Nephron (organoid): ENCODE data around the gene MINPP1.

Experiments used
- H3K27ac Mint-ChIP-seq, 3 experiments: 2 replicates each; pipeline ENCODE4 v1.8.0; 2020; ENCODE audit warnings: mixed read lengths in 3 of 3, mild to moderate bottlenecking in 2 of 3, moderate library complexity in 1 of 3
- H3K27me3 Mint-ChIP-seq: 2 replicates; pipeline ENCODE4 v1.8.0; 2021; ENCODE audit warnings: low read depth, mild to moderate bottlenecking, moderate library complexity, mixed read lengths
- H3K36me3 Mint-ChIP-seq: 2 replicates; pipeline ENCODE4 v1.8.0; 2020; ENCODE audit warnings: low read depth, mixed read lengths
- H3K4me1 Mint-ChIP-seq: 2 replicates; pipeline ENCODE4 v1.8.0; 2020; ENCODE audit warnings: mixed read lengths
- H3K4me3 Mint-ChIP-seq, 3 experiments: 2 replicates each; pipeline ENCODE4 v1.8.0; 2020; ENCODE audit warnings: mild to moderate bottlenecking in 3 of 3, mixed read lengths in 3 of 3, moderate library complexity in 2 of 3
- H3K9me3 Mint-ChIP-seq: 2 replicates; pipeline ENCODE4 v1.8.0; 2020; ENCODE audit warnings: mixed read lengths
- TF ChIP-seq, protein P1 (sequence below), 3 experiments: fragments of 200-600 bp; sonication (generic); IDR thresholded peaks; one replicate each; pipeline ENCODE4 v1.5.0; 2021; ENCODE audit warnings: antibody characterized with exemption in 3 of 3; ENCODE audit not compliant: unreplicated experiment in 3 of 3

MINPP1 gene

DNA sequence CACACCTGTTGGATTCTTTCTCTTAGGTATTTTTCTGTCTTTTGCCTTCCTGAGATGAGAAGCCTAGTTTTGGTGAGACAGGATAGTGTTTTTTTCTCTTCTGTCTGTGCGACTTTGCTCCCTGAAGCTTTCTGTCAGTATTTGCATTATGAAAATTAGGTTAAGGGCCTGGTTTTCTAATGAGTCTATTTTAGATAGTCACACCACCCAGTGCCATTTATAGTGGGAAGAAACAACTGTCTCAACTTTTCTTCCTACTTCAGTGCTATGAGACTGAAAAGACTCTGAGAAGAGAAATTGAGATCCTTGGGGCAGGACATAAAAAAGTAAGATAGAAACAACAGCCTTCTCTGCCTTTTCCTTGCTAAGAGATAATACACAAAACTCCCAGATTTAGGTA, 53.6 kb downstream of the MINPP1 start:
- Mint-ChIP-seq H3K36me3 (peaks cover 11% of the 10 kb centered on the region), H3K9me3 (peaks cover 8% of the 10 kb centered on the region), H3K27me3 (no peaks in the 10 kb centered on the region), H3K27ac (no peak overlapping the region), H3K4me1 (no peaks in the 10 kb centered on the region), H3K4me3 (no peak overlapping the region)
- TF ChIP-seq, protein P1, sequence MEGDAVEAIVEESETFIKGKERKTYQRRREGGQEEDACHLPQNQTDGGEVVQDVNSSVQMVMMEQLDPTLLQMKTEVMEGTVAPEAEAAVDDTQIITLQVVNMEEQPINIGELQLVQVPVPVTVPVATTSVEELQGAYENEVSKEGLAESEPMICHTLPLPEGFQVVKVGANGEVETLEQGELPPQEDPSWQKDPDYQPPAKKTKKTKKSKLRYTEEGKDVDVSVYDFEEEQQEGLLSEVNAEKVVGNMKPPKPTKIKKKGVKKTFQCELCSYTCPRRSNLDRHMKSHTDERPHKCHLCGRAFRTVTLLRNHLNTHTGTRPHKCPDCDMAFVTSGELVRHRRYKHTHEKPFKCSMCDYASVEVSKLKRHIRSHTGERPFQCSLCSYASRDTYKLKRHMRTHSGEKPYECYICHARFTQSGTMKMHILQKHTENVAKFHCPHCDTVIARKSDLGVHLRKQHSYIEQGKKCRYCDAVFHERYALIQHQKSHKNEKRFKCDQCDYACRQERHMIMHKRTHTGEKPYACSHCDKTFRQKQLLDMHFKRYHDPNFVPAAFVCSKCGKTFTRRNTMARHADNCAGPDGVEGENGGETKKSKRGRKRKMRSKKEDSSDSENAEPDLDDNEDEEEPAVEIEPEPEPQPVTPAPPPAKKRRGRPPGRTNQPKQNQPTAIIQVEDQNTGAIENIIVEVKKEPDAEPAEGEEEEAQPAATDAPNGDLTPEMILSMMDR (IDR thresholded peaks at IDR 0.05; ENCODE audit: unreplicated experiment in 3 of 3): no peak

DNA sequence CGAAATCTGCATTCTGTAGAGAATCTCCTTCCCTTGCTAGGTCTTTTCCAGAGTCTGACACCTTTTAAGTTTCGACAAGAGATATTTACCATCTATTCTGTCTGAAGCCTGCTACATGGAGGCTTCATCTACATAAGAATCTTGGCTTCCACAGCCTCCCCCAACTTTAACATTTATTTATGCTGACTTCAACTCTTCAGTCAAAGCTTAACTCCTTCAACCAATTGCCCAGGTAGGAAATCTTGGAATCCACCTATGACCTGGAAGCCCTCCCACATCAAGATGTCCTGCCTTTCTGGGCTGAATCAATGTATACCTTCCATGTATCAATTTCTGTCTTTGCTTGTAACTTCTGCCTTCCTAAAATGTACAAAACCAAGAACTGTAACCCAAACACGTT, 54.7 kb downstream of the MINPP1 start:
- Mint-ChIP-seq H3K27ac (no peak overlapping the region), H3K27me3 (no peaks in the 10 kb centered on the region), H3K9me3 (peaks cover 12% of the 10 kb centered on the region), H3K4me3 (no peak overlapping the region), H3K4me1 (no peaks in the 10 kb centered on the region), H3K36me3 (peaks cover 6% of the 10 kb centered on the region)
- TF ChIP-seq, protein P1 (IDR thresholded peaks at IDR 0.05; ENCODE audit: unreplicated experiment in 3 of 3): no peak

DNA sequence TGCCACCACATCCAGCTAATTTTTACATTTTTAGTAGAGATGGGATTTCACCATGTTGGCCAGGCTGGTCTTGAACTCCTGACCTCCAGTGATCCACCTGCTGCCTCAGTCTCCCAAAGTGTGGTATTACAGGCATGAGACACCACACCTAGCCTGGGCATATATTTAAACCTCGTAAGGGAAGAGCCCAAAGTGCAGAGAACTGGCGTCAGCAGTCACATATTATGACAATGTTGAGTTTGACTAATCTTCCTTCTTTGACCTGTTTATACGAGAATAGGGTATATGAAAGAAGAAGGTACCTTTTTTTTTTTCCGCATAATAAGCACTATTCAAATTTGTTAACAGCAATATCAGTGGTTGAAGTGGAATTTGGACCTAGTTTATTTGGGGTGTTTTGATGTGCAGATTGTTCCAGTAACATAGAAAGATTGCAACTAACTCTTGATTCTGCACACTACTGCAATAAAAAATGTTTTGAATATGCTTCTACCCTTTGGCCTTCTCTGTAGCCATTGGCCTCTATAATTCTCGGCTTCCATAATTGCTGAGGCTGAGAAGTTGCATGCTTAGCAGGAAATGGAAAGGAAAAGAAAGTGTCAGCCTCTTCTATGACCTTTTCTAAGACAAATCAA, 55.9 kb downstream of the MINPP1 start:
- Mint-ChIP-seq H3K4me3 (no peak overlapping the region), H3K4me1 (no peaks in the 10 kb centered on the region), H3K9me3 (peaks cover 20% of the 10 kb centered on the region), H3K27me3 (no peaks in the 10 kb centered on the region), H3K27ac (no peak overlapping the region), H3K36me3 (no peaks in the 10 kb centered on the region)
- TF ChIP-seq, protein P1 (IDR thresholded peaks at IDR 0.05; ENCODE audit: unreplicated experiment in 3 of 3): no peak

DNA sequence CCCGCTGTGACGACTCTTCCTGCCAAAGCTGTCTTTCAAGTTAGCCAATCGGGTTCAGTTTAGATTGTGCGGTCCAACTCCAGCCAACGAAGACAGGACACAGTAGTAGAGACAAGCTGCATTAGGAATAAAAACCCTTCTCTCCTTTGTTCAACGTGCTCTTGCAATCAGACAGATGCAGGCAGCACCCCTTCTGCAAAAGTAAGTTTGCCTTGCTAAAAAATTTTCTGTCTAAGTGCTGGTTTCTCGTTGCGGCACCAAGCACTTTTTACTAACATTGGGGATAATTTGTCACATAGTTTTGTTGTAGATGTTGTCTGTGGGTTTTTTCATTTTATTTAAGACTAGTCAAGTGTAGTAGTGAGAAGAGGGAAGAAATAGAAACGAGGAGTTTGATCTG, 58.1 kb downstream of the MINPP1 start:
- TF ChIP-seq, protein P1 (IDR thresholded peaks at IDR 0.05; ENCODE audit: unreplicated experiment in 3 of 3): no peak

DNA sequence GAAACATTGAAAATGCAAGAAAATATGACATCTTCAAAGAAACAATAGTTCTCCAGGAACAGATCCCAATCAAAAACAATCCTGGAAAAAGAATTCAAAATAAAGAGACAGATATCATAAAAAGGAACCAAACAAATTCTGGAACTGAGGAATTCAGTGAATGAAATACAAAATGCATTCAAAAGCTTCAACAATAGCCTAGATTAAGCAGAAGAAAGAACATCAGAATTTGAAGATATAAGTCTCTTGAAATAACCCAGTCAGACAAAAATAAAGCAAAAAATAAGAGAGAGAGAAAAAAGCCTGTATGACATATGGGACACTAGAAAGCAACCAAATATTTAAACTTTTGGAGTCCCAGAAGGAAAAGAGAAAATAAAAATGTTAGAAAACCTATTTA, 60.3 kb downstream of the MINPP1 start:
- no peaks in the 10 kb centered on the region for H3K36me3 Mint-ChIP-seq

More for the DNA sequence above, 58.1 kb downstream of the MINPP1 start:
- H3K4me1 Mint-ChIP-seq: no peaks in the 10 kb centered on the region
- H3K27ac Mint-ChIP-seq: no peak overlapping the region
- peaks cover 30% of the 10 kb centered on the region for H3K9me3 Mint-ChIP-seq
- no peaks in the 10 kb centered on the region for H3K36me3 Mint-ChIP-seq
- no peak overlapping the region for H3K4me3 Mint-ChIP-seq
- H3K27me3 Mint-ChIP-seq: no peaks in the 10 kb centered on the region

More for the DNA sequence above, 60.3 kb downstream of the MINPP1 start:
- H3K27ac Mint-ChIP-seq: no peak overlapping the region
- peaks cover 37% of the 10 kb centered on the region for H3K9me3 Mint-ChIP-seq
- H3K27me3 Mint-ChIP-seq: no peaks in the 10 kb centered on the region
- H3K4me1 Mint-ChIP-seq: no peaks in the 10 kb centered on the region
- TF ChIP-seq, protein P1 (IDR thresholded peaks at IDR 0.05; ENCODE audit: unreplicated experiment in 3 of 3): no peak
- H3K4me3 Mint-ChIP-seq: no peak overlapping the region
